ENCODE results near the gene ZBTB18.
A peak's percentile ranks its signal among the peaks of the same experiment; 100 is the strongest.
"Not testable (repeated sequence)": the region's sequence is repeated elsewhere in the genome, so short reads cannot be mapped to it uniquely, and the experiment has no call there.

ZBTB18 gene

DNA sequence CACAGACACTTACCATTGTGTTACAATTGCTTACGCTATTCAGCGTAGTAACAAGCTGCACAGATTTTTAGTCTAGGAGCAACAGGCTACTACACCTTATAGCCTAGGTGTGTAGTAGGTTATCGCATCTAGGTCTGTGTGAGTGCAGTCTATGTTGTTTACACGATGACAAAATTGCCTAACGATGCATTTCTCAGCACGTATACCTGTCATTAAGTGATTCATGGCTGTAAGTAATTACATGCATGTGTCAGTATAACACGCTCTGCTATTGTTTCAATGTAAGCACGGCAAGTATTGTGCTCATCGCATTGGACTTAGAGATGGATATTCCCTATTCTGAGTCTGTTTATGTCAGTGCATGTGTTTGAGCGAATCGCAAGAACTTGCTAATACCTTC is 15.7 kb upstream of the ZBTB18 start:
- DNase-seq (ENCODE audit: low read depth): no peak
- TF ChIP-seq, protein P1, sequence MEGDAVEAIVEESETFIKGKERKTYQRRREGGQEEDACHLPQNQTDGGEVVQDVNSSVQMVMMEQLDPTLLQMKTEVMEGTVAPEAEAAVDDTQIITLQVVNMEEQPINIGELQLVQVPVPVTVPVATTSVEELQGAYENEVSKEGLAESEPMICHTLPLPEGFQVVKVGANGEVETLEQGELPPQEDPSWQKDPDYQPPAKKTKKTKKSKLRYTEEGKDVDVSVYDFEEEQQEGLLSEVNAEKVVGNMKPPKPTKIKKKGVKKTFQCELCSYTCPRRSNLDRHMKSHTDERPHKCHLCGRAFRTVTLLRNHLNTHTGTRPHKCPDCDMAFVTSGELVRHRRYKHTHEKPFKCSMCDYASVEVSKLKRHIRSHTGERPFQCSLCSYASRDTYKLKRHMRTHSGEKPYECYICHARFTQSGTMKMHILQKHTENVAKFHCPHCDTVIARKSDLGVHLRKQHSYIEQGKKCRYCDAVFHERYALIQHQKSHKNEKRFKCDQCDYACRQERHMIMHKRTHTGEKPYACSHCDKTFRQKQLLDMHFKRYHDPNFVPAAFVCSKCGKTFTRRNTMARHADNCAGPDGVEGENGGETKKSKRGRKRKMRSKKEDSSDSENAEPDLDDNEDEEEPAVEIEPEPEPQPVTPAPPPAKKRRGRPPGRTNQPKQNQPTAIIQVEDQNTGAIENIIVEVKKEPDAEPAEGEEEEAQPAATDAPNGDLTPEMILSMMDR (IDR thresholded peaks at IDR 0.05; ENCODE audit: control insufficient read depth, extremely low read depth, insufficient read depth): no peak

DNA sequence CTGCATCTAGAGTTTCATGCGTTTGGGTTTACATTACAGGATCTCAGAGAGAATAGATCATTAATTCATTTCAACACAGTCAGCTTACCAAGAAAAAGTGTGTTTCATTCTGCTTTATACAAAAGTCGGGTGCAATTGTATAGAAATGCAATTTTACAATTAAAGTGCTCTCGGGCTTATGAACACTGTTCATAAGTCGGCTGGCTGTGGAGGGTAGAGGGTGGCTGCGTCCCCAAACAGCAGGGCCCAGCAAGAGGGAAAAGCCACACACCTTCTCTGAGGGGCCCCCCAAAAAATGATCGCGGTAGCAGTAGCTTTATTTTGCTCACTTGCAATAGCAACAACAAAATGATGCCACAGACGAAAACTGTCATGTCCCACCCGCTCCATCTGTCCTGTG is 13.8 kb upstream of the ZBTB18 start:
- no peak for DNase-seq (ENCODE audit: low read depth)
- H3K4me3 ChIP-seq (ENCODE audit: low read depth, low read length): no peak overlapping the region
- TF ChIP-seq, protein P1 (IDR thresholded peaks at IDR 0.05; ENCODE audit: control insufficient read depth, extremely low read depth, insufficient read depth): no peak

More for the DNA sequence above, 15.7 kb upstream of the ZBTB18 start:
- no peak overlapping the region for H3K4me3 ChIP-seq (ENCODE audit: low read depth, low read length)

DNA sequence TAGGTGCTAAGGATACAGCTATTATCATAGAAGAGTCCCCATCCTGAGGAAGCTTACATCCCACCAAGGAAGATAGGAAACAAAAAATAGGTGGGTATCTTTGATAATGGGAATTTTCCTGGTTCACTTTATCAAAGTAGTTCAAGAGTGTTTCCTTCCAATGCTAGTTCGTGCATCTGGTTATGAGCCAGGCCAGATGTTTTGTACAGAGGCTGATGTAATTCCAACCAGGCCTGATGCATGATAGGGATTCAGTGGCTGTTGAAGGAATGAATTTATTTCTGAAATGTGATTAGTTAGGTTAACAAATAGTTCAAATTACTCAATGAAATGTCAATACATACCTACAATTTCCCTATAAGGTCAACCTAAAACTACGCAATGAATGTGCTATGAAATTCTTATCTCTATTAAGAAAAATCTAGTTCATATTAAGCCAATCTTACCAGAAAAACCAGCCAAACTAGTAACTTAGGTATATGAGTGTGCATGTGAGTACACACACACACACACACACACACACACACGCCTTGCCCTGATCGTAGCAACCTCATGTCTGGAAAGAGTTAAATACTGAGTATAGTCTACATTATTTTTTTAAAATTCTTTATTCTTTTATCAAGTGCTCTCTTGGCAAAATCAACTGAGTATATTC is 9.5 kb upstream of the ZBTB18 start:
- TF ChIP-seq, protein P1 (IDR thresholded peaks at IDR 0.05; ENCODE audit: control insufficient read depth, extremely low read depth, insufficient read depth): no peak
- no peak for DNase-seq (ENCODE audit: low read depth)
- no peak overlapping the region for H3K4me3 ChIP-seq (ENCODE audit: low read depth, low read length)

DNA sequence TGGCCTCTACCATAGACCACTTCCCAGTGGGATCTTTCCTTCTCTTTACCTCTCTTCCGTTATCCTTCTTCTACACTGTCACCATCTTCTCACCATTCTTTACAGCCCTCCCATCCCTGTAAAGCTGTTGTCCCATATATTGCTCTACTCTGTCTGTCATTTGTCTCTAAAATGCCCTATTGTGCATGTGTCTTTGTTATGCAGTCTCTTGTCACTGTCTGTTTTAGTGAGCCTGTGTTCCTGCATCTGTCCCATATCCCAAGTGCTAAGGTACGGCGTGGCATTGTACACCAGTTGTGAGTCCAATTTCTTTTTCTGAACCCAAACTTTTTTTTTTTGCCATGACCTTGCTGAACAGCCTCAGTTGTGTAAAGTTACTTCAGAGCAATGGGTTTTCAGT is 8.8 kb upstream of the ZBTB18 start:
- no peak overlapping the region for H3K4me3 ChIP-seq (ENCODE audit: low read depth, low read length)
- TF ChIP-seq, protein P1 (IDR thresholded peaks at IDR 0.05; ENCODE audit: control insufficient read depth, extremely low read depth, insufficient read depth): no peak
- no peak for DNase-seq (ENCODE audit: low read depth)

DNA sequence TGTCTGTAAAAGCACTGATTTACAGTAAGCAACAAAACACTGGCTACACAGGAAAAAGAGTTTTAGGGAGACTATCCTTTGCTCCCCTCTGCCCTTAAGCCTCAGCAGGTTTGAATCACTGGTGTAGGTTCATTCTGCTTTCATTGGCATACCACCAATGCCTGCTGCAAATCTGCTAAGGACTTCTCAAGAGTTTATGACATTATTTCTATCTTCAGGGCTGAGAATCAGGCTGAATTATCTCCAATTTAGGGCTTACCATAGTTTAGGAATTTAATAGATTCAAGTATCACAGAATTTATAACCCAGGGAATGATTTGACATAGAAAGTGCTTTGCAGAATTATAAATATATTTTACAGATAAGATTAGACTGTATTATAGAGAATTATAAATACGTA is 6.7 kb upstream of the ZBTB18 start:
- TF ChIP-seq, protein P1 (IDR thresholded peaks at IDR 0.05; ENCODE audit: control insufficient read depth, extremely low read depth, insufficient read depth): no peak
- no peak for DNase-seq (ENCODE audit: low read depth)

DNA sequence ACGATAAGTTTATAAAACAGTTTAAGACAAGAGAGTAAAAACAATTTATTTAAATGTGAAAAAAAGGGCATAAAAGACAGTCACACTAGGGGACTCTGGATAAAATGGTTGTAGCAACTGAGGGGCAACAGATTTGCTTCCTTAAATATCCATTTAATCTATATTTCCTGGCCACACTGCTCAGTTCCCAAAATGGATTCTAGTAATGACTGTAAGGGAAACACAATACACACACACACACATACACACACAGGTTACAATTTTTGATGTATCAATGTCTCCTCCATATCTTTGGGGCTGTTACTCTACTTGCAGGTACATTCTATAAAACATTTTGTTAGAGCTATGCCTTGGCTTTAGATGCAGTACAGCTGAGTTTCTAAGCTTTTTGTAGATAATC is 4.8 kb upstream of the ZBTB18 start:
- H3K4me3 ChIP-seq (ENCODE audit: low read depth, low read length); DNase-seq (ENCODE audit: low read depth): not testable (repeated sequence)

More for the DNA sequence above, 6.7 kb upstream of the ZBTB18 start:
- H3K4me3 ChIP-seq (ENCODE audit: low read depth, low read length): no peak overlapping the region

DNA sequence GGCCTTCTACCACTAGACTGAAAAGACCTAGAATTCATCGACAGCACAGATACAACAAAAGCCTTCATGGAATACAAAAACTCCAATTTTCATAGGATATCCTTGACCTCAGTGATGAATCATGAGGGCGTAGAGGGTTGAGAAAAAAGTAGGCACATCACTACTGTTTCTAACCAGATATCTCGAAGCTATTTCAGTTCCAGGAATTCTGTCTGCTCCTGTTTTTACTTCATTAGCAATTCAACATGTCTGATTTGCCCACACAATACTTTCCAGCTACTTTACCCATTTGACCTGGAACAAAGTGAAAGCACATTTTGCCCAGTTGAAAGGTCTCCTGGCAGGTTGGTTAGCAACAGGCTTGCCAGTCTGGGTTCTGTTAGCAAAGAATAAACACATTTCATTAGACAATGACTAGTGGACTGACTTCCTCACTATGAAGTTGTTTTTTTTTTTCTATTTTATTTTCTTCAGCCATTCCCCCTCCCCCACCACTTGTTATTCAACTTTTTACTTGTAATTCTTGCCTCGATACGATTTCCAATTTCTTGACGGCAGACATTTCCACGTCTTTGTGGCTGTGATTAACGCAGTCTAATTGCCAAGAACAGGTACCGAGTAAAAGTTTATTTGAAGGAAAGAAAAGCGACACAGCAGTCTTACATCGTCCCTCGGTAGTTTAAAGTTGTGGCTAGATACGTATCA is 4.0 kb upstream of the ZBTB18 start:
- DNase-seq (ENCODE audit: low read depth): no peak
- H3K4me3 ChIP-seq (ENCODE audit: low read depth, low read length): peak overlapping the region; percentile 77
- TF ChIP-seq, protein P1 (IDR thresholded peaks at IDR 0.05; ENCODE audit: control insufficient read depth, extremely low read depth, insufficient read depth): no peak

Measured in LNCaP clone FGC (cell line).